SK-N-SH treated with all-trans-retinoic acid at 6 μM for 48 hours (cell line): ENCODE measurements around the gene OSBPL2.

ENCODE experiments used
- ATAC-seq: fragments of 200-7000 bp; cut with Tn5 transposase; 3 replicates; pipeline ENCODE4 v1.9.1; 2020; ENCODE audit warnings: mild to moderate bottlenecking, moderate library complexity
- ARNTL ChIP-seq: fragments of 450-650 bp; formaldehyde crosslinking; IDR thresholded peaks from 2 replicates; pipeline ENCODE4 v1.5.0; 2020; ENCODE audit warnings: low read depth, mild to moderate bottlenecking, moderate library complexity, borderline replicate concordance
- BACH2 ChIP-seq: fragments of 250-450 bp; sonication (Bioruptor Pico); IDR thresholded peaks from 2 replicates; pipeline ENCODE4 v1.9.0; 2021; ENCODE audit warnings: mild to moderate bottlenecking, borderline replicate concordance
- CREB5 ChIP-seq: fragments of 250-450 bp; sonication (Bioruptor Pico); IDR thresholded peaks from 2 replicates; pipeline ENCODE4 v1.5.1; 2020; ENCODE audit warnings: low read depth, mild to moderate bottlenecking, moderate library complexity
- CSDC2 ChIP-seq: fragments of 250-450 bp; sonication (Bioruptor Pico); IDR thresholded peaks from 2 replicates; pipeline ENCODE4 v1.5.0; 2020; ENCODE audit warnings: mild to moderate bottlenecking, moderate library complexity
- ESRRG ChIP-seq: fragments of 250-450 bp; sonication (Bioruptor Pico); IDR thresholded peaks from 2 replicates; pipeline ENCODE4 v1.6.1; 2021; ENCODE audit warnings: mild to moderate bottlenecking
- GLIS3 ChIP-seq: fragments of 250-450 bp; sonication (Bioruptor Pico); IDR thresholded peaks from 2 replicates; pipeline ENCODE4 v1.5.0; 2020; ENCODE audit warnings: mild to moderate bottlenecking, moderate library complexity
- ISL1 ChIP-seq: fragments of 250-450 bp; sonication (Bioruptor Pico); IDR thresholded peaks from 2 replicates; pipeline ENCODE4 v2.1.2; 2022; ENCODE audit warnings: mild to moderate bottlenecking, moderate library complexity
- OSR1 ChIP-seq: fragments of 250-450 bp; sonication (Bioruptor Pico); IDR thresholded peaks from 2 replicates; pipeline ENCODE4 v1.8.0; 2022; ENCODE audit warnings: moderate library complexity, mild to moderate bottlenecking, inconsistent platforms
- PATZ1 ChIP-seq: fragments of 250-450 bp; sonication (Bioruptor Pico); IDR thresholded peaks from 2 replicates; pipeline ENCODE4 v1.8.0; 2020; ENCODE audit warnings: mild to moderate bottlenecking, moderate library complexity, borderline replicate concordance
- POU6F1 ChIP-seq: fragments of 250-450 bp; sonication (Bioruptor Pico); IDR thresholded peaks from 2 replicates; pipeline ENCODE4 v1.8.0; 2021; ENCODE audit warnings: low read depth, mild to moderate bottlenecking, moderate library complexity, borderline replicate concordance
- PPARA ChIP-seq: fragments of 250-450 bp; sonication (Bioruptor Pico); IDR thresholded peaks from 2 replicates; pipeline ENCODE4 v1.5.0; 2020; ENCODE audit warnings: mild to moderate bottlenecking, borderline replicate concordance
- RARB ChIP-seq: fragments of 250-450 bp; sonication (Bioruptor Pico); IDR thresholded peaks from 2 replicates; pipeline ENCODE4 v1.8.0; 2021; ENCODE audit warnings: mild to moderate bottlenecking, moderate library complexity
- SNAI2 ChIP-seq: fragments of 250-450 bp; sonication (Bioruptor Pico); IDR thresholded peaks from 2 replicates; pipeline ENCODE4 v1.5.0; 2020; ENCODE audit warnings: mild to moderate bottlenecking, moderate library complexity
- TCF4 ChIP-seq: fragments of 250-450 bp; sonication (Bioruptor Pico); IDR thresholded peaks from 2 replicates; pipeline ENCODE4 v1.8.0; 2021; ENCODE audit warnings: mild to moderate bottlenecking, moderate library complexity, borderline replicate concordance
- TOX ChIP-seq: fragments of 250-450 bp; sonication (Bioruptor Pico); IDR thresholded peaks from 2 replicates; pipeline ENCODE4 v1.8.0; 2021; ENCODE audit warnings: mild to moderate bottlenecking, moderate library complexity, borderline replicate concordance
- ZC3H10 ChIP-seq: fragments of 250-450 bp; sonication (Bioruptor Pico); IDR thresholded peaks from 2 replicates; pipeline ENCODE4 v1.5.1; 2021; ENCODE audit warnings: mild to moderate bottlenecking, moderate library complexity
- ZFP3 ChIP-seq: fragments of 250-450 bp; sonication (Bioruptor Pico); IDR thresholded peaks from 2 replicates; pipeline ENCODE4 v1.5.0; 2020; ENCODE audit warnings: mild to moderate bottlenecking, moderate library complexity
- ZFP30 ChIP-seq: fragments of 450-650 bp; formaldehyde crosslinking; IDR thresholded peaks from 2 replicates; pipeline ENCODE4 v1.5.0; 2022; ENCODE audit warnings: mild to moderate bottlenecking, moderate library complexity
- ZNF70 ChIP-seq: fragments of 450-650 bp; formaldehyde crosslinking; IDR thresholded peaks from 2 replicates; pipeline ENCODE4 v1.5.0; 2020; ENCODE audit warnings: mild to moderate bottlenecking, moderate library complexity
- ZNF8 ChIP-seq: fragments of 450-650 bp; formaldehyde crosslinking; IDR thresholded peaks from 2 replicates; pipeline ENCODE4 v1.5.0; 2020; ENCODE audit warnings: mild to moderate bottlenecking, moderate library complexity
- TF ChIP-seq, protein P1 (sequence below): fragments of 250-450 bp; sonication (Bioruptor Pico); IDR thresholded peaks from 2 replicates; pipeline ENCODE4 v1.5.1; 2021; ENCODE audit warnings: mild to moderate bottlenecking, moderate library complexity

Gene OSBPL2

GRCh38 chr20:62242176-62242575, 3.9 kb downstream of the OSBPL2 start:
- ATAC-seq, result no peak

GRCh38 chr20:62243106-62243505, 4.8 kb downstream of the OSBPL2 start:
- TF ChIP-seq PPARA (CRISPR knock-in tag), result no peak
- TF ChIP-seq TOX (CRISPR knock-in tag), result no peak
- no peak for ATAC-seq

More at GRCh38 chr20:62242176-62242575, 3.9 kb downstream of the OSBPL2 start:
- TF ChIP-seq TCF4 (no peak), ZC3H10 (CRISPR knock-in tag) (no peak), ZFP30 (CRISPR knock-in tag) (no peak), GLIS3 (no peak), TOX (CRISPR knock-in tag) (no peak), ESRRG (CRISPR knock-in tag) (no peak), PPARA (CRISPR knock-in tag) (no peak), PATZ1 (CRISPR knock-in tag) (no peak), ISL1 (CRISPR knock-in tag) (no peak), ARNTL (CRISPR knock-in tag) (no peak), ZNF8 (no peak), ZNF70 (no peak), CSDC2 (CRISPR knock-in tag) (no peak)
- TF ChIP-seq, protein P1, sequence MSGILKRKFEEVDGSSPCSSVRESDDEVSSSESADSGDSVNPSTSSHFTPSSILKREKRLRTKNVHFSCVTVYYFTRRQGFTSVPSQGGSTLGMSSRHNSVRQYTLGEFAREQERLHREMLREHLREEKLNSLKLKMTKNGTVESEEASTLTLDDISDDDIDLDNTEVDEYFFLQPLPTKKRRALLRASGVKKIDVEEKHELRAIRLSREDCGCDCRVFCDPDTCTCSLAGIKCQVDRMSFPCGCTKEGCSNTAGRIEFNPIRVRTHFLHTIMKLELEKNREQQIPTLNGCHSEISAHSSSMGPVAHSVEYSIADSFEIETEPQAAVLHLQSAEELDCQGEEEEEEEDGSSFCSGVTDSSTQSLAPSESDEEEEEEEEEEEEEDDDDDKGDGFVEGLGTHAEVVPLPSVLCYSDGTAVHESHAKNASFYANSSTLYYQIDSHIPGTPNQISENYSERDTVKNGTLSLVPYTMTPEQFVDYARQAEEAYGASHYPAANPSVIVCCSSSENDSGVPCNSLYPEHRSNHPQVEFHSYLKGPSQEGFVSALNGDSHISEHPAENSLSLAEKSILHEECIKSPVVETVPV (CRISPR knock-in tag), result no peak
- TF ChIP-seq, all 23 proteins: peak for 0

DNA sequence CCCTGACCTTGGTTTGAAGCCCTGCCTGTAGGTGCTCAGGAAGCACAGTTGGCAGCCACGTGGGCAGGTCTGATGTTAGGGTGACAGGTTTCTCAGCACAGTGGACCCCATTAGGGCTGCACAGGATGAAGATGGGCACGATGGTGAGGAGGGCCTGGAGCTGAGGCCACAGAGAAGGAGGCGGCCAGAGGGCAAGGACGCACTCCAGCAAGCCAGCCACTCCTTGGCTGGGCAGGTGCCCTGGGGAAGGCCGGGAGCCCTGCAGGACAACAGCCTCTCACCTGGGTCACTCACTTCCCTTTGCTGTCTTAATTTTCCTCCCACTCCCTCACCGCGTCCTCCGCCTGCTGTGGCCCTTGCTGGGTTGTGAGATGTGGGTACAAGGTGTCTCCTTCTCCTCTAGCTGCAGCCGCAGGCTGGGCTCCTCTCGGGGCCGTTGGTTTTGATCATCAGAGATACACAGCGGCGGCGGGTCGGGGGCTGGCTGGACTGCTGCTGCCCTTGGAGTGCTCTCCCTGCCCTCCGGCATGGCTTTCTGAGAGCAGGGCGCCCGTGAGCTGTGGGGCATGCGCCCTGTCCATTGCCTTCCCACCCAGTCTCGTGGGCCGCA, 5.7 kb downstream of the OSBPL2 start:
- TF ChIP-seq PPARA (CRISPR knock-in tag) (no peak), CSDC2 (CRISPR knock-in tag) (no peak), CREB5 (CRISPR knock-in tag) (no peak), ARNTL (CRISPR knock-in tag) (no peak), ZFP3 (CRISPR knock-in tag) (no peak)
- ATAC-seq, result no peak

DNA sequence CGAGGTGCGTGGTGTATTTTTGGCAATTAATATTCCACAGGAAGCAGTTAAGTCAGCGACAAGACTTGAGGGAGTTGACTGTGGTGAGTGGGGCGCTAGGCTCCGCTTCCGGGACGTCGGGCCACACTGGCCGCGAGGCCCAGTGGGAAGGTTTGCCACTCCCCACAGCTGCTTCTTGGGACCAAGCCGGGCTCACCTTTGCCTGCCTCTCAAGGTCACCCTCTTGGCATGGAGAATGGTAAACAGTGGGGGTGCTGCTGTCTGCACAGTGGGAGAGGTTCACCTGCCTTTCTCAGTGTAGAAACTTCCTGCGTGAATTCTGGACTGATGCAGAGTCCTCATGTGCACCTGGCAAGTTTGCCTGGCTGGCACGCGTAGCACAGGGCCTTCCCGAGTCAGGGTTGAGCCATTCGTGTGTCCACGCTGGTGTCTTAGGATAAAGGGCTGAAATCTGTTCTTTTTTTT, 6.4 kb downstream of the OSBPL2 start:
- no peak for ATAC-seq
- no peak for TF ChIP-seq OSR1 (CRISPR knock-in tag)
- no peak for TF ChIP-seq TCF4
- no peak for TF ChIP-seq RARB
- TF ChIP-seq ZNF8, result no peak
- TF ChIP-seq POU6F1, result no peak
- no peak for TF ChIP-seq PATZ1 (CRISPR knock-in tag)
- no peak for TF ChIP-seq BACH2 (CRISPR knock-in tag)
- TF ChIP-seq ESRRG (CRISPR knock-in tag), result no peak
- TF ChIP-seq ZFP30 (CRISPR knock-in tag), result no peak
- no peak for TF ChIP-seq GLIS3
- TF ChIP-seq ARNTL (CRISPR knock-in tag), result no peak
- TF ChIP-seq CSDC2 (CRISPR knock-in tag), result no peak
- TF ChIP-seq SNAI2 (CRISPR knock-in tag), result no peak
- no peak for TF ChIP-seq ZFP3 (CRISPR knock-in tag)
- no peak for TF ChIP-seq ISL1 (CRISPR knock-in tag)
- TF ChIP-seq TOX (CRISPR knock-in tag), result no peak
- no peak for TF ChIP-seq PPARA (CRISPR knock-in tag)
- TF ChIP-seq, protein P1 (CRISPR knock-in tag), result no peak
- TF ChIP-seq ZNF70, result no peak
